Fibroblast of skin of scalp (primary cell): ENCODE measurements around the gene YAF2.
"Not testable (repeated sequence)": the region's sequence is repeated elsewhere in the genome, so short reads cannot be mapped to it uniquely, and the experiment has no call there.

Experiments used
- DNase-seq: peaks from one replicate; pipeline ENCODE4 v3.0.0-alpha.2; 2013

The YAF2 gene

GRCh38 chr12:42252645-42253044, 14.6 kb upstream of the YAF2 start:
- DNase-seq, result not testable (repeated sequence)

DNA sequence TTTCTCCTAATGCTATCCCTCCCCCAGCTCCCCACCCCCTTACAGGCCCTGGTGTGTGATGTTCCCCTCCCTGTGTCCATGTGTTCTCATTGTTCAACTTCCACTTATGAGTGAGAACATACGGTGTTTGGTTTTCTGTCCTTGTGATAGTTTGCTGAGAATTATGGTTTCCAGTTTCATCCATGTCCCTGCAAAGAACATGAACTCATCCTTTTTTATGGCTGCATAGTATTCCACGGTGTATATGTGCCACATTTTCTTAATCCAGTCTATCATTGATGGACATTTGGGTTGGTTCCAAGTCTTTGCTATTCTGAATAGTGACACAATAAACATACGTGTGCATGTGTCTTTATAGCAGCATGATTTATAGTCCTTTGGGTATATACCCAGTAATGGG, 11.0 kb upstream of the YAF2 start:
- DNase-seq, result not testable (repeated sequence)

DNA sequence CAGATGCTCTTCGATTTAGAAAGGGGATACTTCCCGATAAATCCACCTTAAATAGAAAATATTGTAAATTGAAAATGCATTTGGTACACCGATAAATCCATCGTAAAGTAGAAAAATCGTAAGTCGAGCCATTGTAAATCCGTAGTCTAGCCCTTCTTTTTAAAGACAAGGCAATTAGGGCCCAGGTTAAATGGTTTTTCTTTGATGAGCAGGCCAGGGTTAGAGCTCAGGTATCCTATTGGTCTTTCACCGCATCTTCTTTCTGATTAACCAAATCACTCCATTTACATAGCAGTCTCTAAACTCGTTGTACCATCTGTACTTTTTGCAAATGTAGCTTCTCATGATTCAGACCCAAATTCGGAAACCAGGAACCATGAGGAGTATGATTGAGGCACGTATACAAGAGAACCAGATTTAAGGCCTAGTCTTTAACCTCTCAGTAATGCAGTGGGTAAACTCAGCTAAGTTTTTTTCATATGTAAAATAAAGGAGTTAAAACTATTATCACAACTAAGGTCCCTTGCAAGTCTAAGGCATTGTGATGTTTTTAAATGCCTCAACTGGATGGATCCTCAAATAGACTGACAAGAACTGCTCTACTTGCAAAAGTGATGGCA, 2.2 kb upstream of the YAF2 start:
- no peak for DNase-seq

DNA sequence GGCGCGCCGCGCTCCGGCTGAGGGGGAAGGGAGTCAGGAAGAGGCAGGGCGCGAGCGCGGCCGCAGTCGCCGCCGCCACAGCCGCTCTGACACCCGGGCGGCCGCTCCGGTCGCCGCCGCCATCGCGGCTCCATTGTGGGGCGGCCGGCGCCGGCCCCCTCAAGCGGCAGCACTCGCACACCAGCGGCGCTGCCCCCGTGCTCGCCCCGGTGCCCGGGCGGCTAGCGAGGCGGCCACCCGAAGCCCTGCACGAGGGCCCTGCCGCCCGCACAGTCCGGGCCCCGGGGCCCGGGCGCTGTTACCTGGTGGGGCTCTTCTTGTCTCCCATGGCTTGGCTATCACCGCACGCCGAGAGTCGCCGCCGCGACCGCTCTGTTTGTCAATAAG, 202 bp downstream of the YAF2 start:
- DNase-seq, result no peak

DNA sequence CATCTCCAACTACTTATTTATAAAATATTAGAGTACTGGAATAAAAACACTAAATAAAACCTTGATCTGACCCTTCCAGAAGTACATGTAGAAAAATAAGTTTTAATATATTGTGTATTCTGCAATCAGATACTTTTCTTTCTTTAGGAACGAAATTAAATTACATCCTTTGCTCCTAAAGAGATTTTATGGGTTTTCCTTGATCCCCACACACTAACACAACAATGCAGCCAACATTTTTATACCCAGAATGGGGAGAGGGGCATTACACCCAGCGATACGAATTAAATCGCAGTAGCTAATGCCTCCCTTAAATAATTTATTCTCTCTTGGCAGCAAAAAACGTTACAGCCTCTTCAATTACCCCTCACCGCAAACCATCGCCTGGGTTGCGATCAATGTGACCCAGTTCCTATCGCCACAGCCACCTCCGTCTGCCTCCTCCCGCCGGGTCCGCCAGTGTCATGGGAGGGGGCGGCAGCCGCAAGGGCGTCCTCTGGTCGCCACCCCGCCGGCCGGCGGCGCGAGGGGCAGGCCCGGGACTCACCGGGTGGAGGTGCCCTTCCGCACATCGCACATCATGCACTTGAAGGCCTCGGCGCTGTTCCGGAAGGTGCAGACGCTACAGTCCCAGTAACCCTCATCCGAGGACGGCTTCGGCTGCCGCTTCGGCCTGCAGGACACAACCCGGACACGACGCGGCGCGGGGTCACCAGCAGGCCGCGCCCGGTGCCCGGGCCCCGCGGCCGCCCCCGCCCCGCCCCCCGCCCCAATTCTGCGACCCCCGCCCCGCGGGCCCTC, 796 bp downstream of the YAF2 start:
- peak; percentile 78 for DNase-seq

GRCh38 chr12:42236017-42236416, 2.0 kb downstream of the YAF2 start:
- DNase-seq, result peak; percentile 29

GRCh38 chr12:42235426-42235825, 2.6 kb downstream of the YAF2 start:
- DNase-seq, result no peak

DNA sequence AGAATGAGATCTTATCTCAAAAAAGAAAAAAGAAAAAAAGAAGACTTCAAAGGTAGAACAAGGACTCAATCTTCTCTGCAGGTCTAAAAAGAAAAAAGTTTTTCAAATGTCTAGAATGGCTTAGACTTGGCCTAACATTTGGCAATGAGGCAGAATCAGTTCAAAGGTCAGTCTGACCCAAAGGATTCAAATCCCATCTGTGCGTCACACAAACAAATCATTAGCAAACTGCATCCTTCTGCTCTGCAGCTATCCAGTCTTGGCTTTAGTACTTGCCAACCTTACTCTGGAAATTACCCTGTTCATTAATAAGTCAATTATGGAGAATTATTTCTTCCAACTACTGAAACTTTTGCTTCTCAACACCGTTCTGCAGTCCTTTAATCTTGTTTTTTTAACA, 3.1 kb downstream of the YAF2 start:
- no peak for DNase-seq

- DNase-seq, result not testable (repeated sequence)
Measured at GRCh38 chr12:42227525-42227924, 10.5 kb downstream of the YAF2 start.

GRCh38 chr12:42224501-42224900, 13.5 kb downstream of the YAF2 start:
- DNase-seq, result not testable (repeated sequence)

GRCh38 chr12:42222724-42223123, 15.3 kb downstream of the YAF2 start:
- no peak for DNase-seq

DNA sequence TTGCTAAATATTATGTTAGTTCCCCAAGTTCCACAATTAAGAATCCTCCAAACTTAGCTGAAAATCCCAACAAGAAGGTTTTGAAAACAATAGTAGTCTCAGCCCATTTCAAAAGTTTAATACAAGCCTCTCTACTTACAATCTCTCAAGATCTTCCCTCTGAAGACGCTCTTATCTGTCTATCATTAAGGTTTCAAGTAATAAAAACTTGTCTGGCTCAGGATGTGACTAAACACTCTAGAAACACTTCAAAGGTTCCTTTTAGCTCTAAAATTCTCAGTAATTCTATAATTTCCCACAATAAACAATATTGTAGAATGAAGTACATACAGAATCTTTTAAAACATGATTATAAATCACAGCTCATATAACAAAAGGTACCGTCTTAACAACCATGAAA, 16.3 kb downstream of the YAF2 start:
- no peak for DNase-seq

DNA sequence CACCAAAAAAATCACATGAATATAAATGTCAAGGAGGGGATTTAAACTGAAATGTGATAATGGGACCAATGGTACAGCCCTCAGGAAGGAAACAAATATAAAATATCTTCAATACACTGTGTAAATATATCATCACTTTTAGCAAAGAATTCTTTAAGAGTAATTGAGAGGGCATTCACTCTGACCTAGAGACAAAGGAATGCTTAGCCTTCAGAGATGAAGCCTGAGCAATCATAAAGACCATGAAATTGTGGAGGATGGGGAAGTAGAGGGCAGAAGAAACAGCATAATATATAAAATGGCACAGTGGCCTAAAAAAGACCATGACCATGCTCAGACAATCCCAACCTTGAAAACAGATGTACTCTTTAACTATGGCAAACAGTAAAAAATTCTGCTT, 20.4 kb downstream of the YAF2 start:
- peak; percentile 70 for DNase-seq

DNA sequence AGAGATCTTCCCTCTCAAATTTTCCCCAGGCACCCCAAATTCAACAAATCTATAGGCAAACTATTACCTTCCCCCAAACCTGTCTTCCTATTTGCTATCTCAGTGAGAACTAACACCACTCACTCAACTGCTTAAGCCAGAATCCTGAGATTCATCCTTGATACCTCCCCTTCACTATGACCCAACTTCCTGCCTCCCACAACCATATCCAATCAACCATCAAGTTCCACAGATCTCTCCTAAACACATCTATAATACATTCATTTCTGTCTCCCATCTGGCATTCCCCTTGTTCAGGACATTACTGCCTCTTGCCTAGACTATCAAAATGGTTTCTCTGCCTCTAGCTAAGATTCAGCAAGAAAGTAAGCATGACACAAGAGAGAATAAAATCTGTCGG, 21.3 kb downstream of the YAF2 start:
- DNase-seq, result no peak

GRCh38 chr12:42215759-42216158, 22.3 kb downstream of the YAF2 start:
- not testable (repeated sequence) for DNase-seq

GRCh38 chr12:42213954-42214426, 24.1 kb downstream of the YAF2 start:
- peak; percentile 10 for DNase-seq

DNA sequence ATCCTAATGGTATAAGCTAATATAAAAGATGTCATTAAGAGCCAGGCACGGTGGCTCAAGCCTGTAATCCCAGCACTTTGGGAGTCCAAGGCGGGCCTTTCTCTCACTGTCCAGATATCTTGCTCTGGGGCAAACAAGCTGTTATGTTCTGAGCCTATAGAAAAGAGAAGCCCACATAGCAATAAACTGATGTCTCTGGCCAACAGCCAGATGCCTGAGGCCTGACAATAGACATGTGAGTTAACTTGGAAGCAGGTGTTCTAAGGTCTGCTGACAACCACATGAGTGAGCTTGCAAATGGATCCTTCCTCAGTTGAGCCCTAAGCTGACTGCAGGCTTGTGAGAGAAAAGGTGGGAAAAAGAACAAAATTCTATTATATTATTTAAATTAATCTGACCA, 25.0 kb downstream of the YAF2 start:
- DNase-seq, result no peak

GRCh38 chr12:42208574-42208973, 29.5 kb downstream of the YAF2 start:
- DNase-seq, result no peak

- no peak for DNase-seq
Measured at GRCh38 chr12:42204819-42205218, 33.2 kb downstream of the YAF2 start.

DNA sequence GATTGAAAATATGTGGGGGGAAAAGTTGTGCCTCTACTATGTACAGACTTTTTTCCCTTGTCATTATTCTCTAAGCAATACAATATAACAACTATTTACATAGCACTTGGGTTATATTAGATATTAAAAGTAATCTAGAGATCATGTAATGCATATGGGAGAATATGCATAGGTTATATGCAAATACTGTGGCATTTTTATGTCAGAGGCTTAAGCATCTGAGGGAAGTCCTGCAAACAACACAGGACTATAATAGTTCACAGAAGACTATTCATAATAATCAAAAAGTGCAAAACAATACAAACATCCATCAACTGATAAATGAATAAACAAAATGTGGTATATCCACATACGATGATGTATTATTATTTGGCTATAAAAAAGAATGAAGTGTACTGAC, 33.7 kb downstream of the YAF2 start:
- no peak for DNase-seq

- DNase-seq, result no peak
Measured at GRCh38 chr12:42201063-42201462, 37.0 kb downstream of the YAF2 start.

- no peak for DNase-seq
Measured at GRCh38 chr12:42199007-42199406, 39.0 kb downstream of the YAF2 start.

DNA sequence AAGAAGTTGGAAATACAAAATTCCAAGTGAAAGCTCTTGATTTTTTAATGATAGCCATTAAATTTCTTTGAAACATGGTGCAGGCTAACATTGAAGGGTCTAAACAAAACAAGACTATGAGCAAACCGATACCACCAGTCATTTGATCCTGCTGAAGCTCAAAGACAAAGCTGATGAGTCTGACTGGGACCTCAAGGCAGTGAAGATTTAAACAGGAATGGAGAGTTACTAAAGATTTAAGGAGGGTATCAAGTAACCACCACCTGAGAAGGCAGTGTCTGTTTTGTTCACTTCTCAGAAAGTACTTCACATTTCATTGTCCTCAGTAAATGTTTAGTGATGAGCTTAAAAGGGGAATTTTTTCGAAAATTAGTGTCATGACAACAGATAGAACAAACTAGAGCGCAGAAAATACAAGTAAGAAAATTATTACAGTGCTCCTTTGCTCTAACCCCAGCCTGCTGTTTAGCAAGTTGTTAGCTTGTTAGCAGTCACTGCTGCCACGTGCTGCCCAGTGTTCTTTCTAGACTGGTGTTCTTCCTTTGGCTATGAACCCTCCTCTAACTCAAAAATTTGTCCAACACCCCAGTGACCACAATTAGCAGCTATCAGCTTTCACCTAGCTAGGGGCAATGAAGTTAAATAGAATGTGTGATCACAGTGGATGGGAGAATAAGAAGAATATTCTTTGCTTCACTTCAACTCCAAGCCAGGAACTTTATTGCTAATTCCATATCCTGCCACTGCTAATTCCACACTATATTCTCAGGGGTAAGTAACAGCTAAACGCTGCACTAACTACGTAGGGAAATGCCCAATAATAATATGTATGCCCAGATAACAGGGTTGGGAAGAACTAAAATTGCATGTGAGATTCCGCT, 41.1 kb downstream of the YAF2 start:
- DNase-seq, result no peak
